K562 (cell line): ENCODE results near the gene IGFBP7. TPM values are rescaled to one million over a fixed set of nuclear protein-coding genes. Genes with fewer than 3 reads are reported as not detected.

Experiments used
- ATAC-seq: fragments of 200-7000 bp; cut with Tn5 transposase; 3 replicates; pipeline ENCODE4 v1.9.1; 2020; ENCODE audit warnings: moderate library complexity
- BruUV-seq: library from RNA; stranded (reverse); fragments of 400-500 nt; replicated peaks from 2 replicates; lab custom pipeline; 2021; lab: Mats Ljungman, UMichigan
- CTCF ChIA-PET: fragments of 300-600 bp; formaldehyde crosslinking; extraction: SDS; loops from one replicate; lab custom pipeline; 2021; ENCODE audit warnings: low intra/inter-chr PET ratio; lab: Yijun Ruan, JAX
- POLR2A ChIA-PET: fragments of 300-600, 350-650 bp; sonication (Branson Sonifier 250); formaldehyde crosslinking; extraction: SDS; loops from one replicate; lab custom pipeline; 2021; ENCODE audit warnings: antibody characterized with exemption, inconsistent platforms; lab: Yijun Ruan, JAX
- DNase-seq, 4 experiments: peaks; one replicate each; pipeline versions ENCODE4 v3.0.0 to v3.0.0-alpha.2; 2011 to 2018; ENCODE audit warnings: low spot score in 3 of 4, mixed read lengths in 3 of 4; ENCODE audit errors: extremely low read depth in 1 of 4
- FAIRE-seq: peaks from 2 replicates; lab custom pipeline; 2011; peaks lifted over from hg19 to GRCh38; lab: Jason Lieb, UNC
- H2AFZ ChIP-seq: 2 replicates; pipeline ENCODE4 v1.6.0; 2011; ENCODE audit warnings: low read depth, low read length, control low read depth, inconsistent platforms
- H3K27ac ChIP-seq: fragments of 200-600 bp; 3 replicates; pipeline ENCODE4 v1.8.0; 2011; ENCODE audit warnings: low read depth, mild to moderate bottlenecking, control low read depth, inconsistent platforms, low read length, moderate library complexity, mixed read lengths; ENCODE audit errors: extremely low read depth
- H3K27me3 ChIP-seq, 2 experiments: fragments of 300-600 bp in 1 of 2; 2 replicates in 1 of 2; 3 replicates in 1 of 2; pipeline versions ENCODE4 v1.6.0 to v1.8.0; 2011; ENCODE audit warnings: inconsistent platforms in 2 of 2, low read length in 2 of 2, mild to moderate bottlenecking in 1 of 2, mixed read lengths in 1 of 2, moderate library complexity in 1 of 2; ENCODE audit not compliant: control insufficient read depth in 2 of 2, insufficient read depth in 2 of 2
- H3K36me3 ChIP-seq: fragments of 300-600 bp; 3 replicates; pipeline ENCODE4 v1.8.0; 2011; ENCODE audit warnings: mild to moderate bottlenecking, low read length, inconsistent platforms; ENCODE audit not compliant: control insufficient read depth, insufficient read depth
- H3K4me1 ChIP-seq, 2 experiments: fragments of 200-600 bp in 1 of 2; replicated peaks in 1 of 2; 2 replicates in 1 of 2; 3 replicates in 1 of 2; pipeline versions ENCODE4 v1.5.1 to v1.8.0; 2011; ENCODE audit warnings: inconsistent platforms in 2 of 2, low read length in 2 of 2, mild to moderate bottlenecking in 1 of 2, mixed read lengths in 1 of 2, moderate library complexity in 1 of 2; ENCODE audit not compliant: control insufficient read depth in 2 of 2, insufficient read depth in 2 of 2
- H3K4me2 ChIP-seq: 2 replicates; pipeline ENCODE4 v1.6.1; 2011; ENCODE audit warnings: low read length, control low read depth, inconsistent platforms, mixed read lengths; ENCODE audit not compliant: insufficient read depth
- H3K4me3 ChIP-seq: fragments of 200-600 bp; sonication (generic), shearing (Covaris generic); 2 replicates; pipeline ENCODE4 v1.5.1; 2016; ENCODE audit warnings: control low read depth, inconsistent platforms
- H3K79me2 ChIP-seq: fragments of 200-600 bp; 3 replicates; pipeline ENCODE4 v1.8.0; 2011; ENCODE audit warnings: low read length, inconsistent platforms; ENCODE audit not compliant: control insufficient read depth, insufficient read depth
- H3K9ac ChIP-seq, 2 experiments: 2 replicates each; pipeline versions ENCODE4 v1.6.0 to v1.6.1; 2011; ENCODE audit warnings: low read depth in 2 of 2, low read length in 2 of 2, control low read depth in 1 of 2, inconsistent platforms in 1 of 2, mild to moderate bottlenecking in 1 of 2, mixed read lengths in 1 of 2; ENCODE audit not compliant: insufficient read depth in 1 of 2
- H3K9me1 ChIP-seq: one replicate; pipeline ENCODE4 v1.6.0; 2011; ENCODE audit warnings: inconsistent platforms, mild to moderate bottlenecking, low read length, moderate library complexity; ENCODE audit not compliant: control insufficient read depth, insufficient read depth
- H3K9me3 ChIP-seq: replicated peaks from 2 replicates; pipeline ENCODE4 v1.5.1; 2011; ENCODE audit warnings: low read depth, low read length, inconsistent platforms; ENCODE audit not compliant: control insufficient read depth, insufficient read depth
- H4K20me1 ChIP-seq: replicated peaks from 2 replicates; pipeline ENCODE4 v1.6.1; 2011; ENCODE audit warnings: low read length, inconsistent platforms, mixed read lengths; ENCODE audit not compliant: control insufficient read depth, insufficient read depth
- BMI1 ChIP-seq: fragments of 150-350 bp; IDR thresholded peaks from 2 replicates; pipeline ENCODE4 v1.6.1; 2014; ENCODE audit warnings: low read length
- DMBX1 ChIP-seq: fragments of 250-450 bp; sonication (Bioruptor Pico); IDR thresholded peaks from 2 replicates; pipeline ENCODE4 v1.8.0; 2022; ENCODE audit warnings: inconsistent platforms, mild to moderate bottlenecking, moderate library complexity, borderline replicate concordance
- MECOM ChIP-seq: fragments of 250-450 bp; sonication (Bioruptor Pico); IDR thresholded peaks from 2 replicates; pipeline ENCODE4 v1.8.0; 2022; ENCODE audit warnings: inconsistent platforms
- MTF1 ChIP-seq: fragments of 250-450 bp; sonication (Bioruptor Pico); IDR thresholded peaks from 2 replicates; pipeline ENCODE4 v1.9.0; 2021; ENCODE audit warnings: moderate library complexity, mild to moderate bottlenecking, inconsistent platforms, borderline replicate concordance
- NFIC ChIP-seq: fragments of 450-650 bp; IDR thresholded peaks from 2 replicates; pipeline ENCODE4 v1.6.1; 2017; ENCODE audit warnings: mild to moderate bottlenecking, inconsistent platforms
- TARDBP ChIP-seq: fragments of 450-650 bp; IDR thresholded peaks from 2 replicates; pipeline ENCODE4 v1.6.1; 2016
- TBP ChIP-seq: optimal IDR thresholded peaks from 2 replicates; pipeline ENCODE3; 2011; ENCODE audit warnings: low read depth, low read length, improper control_type of control experiment
- TCF3 ChIP-seq: sonication (generic); formaldehyde crosslinking; IDR thresholded peaks from 2 replicates; pipeline ENCODE4 v1.4.0; 2020; ENCODE audit warnings: mild to moderate bottlenecking, missing genetic modification reagents
- THRAP3 ChIP-seq: fragments of 450-650 bp; IDR thresholded peaks from 2 replicates; pipeline ENCODE4 v1.6.1; 2016; ENCODE audit warnings: mild to moderate bottlenecking, inconsistent platforms, borderline replicate concordance
- TOE1 ChIP-seq, 2 experiments: fragments of 450-650 bp in 1 of 2; sonication (generic) in 1 of 2; formaldehyde crosslinking in 1 of 2; IDR thresholded peaks; 2 replicates each; pipeline versions ENCODE4 v1.7.1 to v1.8.0; 2016 to 2022; ENCODE audit warnings: borderline replicate concordance in 2 of 2, mild to moderate bottlenecking in 2 of 2, antibody characterized with exemption in 1 of 2, inconsistent platforms in 1 of 2, low read depth in 1 of 2, missing genetic modification reagents in 1 of 2, moderate library complexity in 1 of 2
- ZNF24 ChIP-seq: fragments of 450-650 bp; IDR thresholded peaks from 2 replicates; pipeline ENCODE4 v1.6.1; 2016
- ZNF282 ChIP-seq: sonication (generic); formaldehyde crosslinking; IDR thresholded peaks from 2 replicates; pipeline ENCODE4 v1.8.1; 2023; ENCODE audit warnings: missing genetic modification reagents
- ZNF431 ChIP-seq: sonication (generic); formaldehyde crosslinking; IDR thresholded peaks from 2 replicates; pipeline ENCODE4 v1.8.0; 2022; ENCODE audit warnings: mild to moderate bottlenecking, missing genetic modification reagents
- WGBS: fragments of 100-300 bp; shearing (Covaris generic); methylation state at CpG from one replicate; pipeline ENCODE4 v1.1.6; 2016; ENCODE audit warnings: low coverage, mixed read lengths; ENCODE audit not compliant: insufficient coverage; ENCODE audit errors: missing lambda C conversion rate; 5-methylcytosine and 5-hydroxymethylcytosine counted together
- in situ Hi-C: fragments of 300-500 bp; cut with MboI; formaldehyde crosslinking; loops from 4 replicates; pipeline ENCODE4 v1.15.0; 2018; ENCODE audit warnings: inconsistent platforms, mixed read lengths
- intact Hi-C: fragments of 100-400 bp; cut with micrococcal nuclease; formaldehyde crosslinking; loops from 2 replicates; pipeline ENCODE4 v1.14.2; 2022
- polyA plus RNA-seq, 8 experiments: library from polyadenylated mRNA; depleted of rRNA in 4 of 8; stranded (reverse) in 5 of 8; unstranded in 3 of 8; fragments of >200 nt; fragmentation: Nextera tagmentation in 2 of 8; fragmentation: Illumina TruSeq in 1 of 8; extraction: Ambion mirVana in 2 of 8; extraction: Trizol in 1 of 8; gene quantifications; 2 replicates each; pipeline versions ENCODE4 v1.2.1 to v1.2.3, GENCODE V29; 2011 to 2014; ENCODE audit warnings: inconsistent platforms in 1 of 8, missing spikeins in 1 of 8
- total RNA-seq, 7 experiments: library from RNA; depleted of rRNA in 6 of 7; stranded (reverse); fragments of >200 nt in 6 of 7; fragmentation: Illumina TruSeq in 2 of 7; extraction: Trizol in 2 of 7; gene quantifications; 2 replicates each; pipeline versions ENCODE4 v1.2.1 to v1.2.3, GENCODE V29; 2011 to 2021; ENCODE audit warnings: low replicate concordance in 1 of 7
- TF ChIP-seq, protein P1 (sequence below): fragments of 250-450 bp; sonication (Bioruptor Pico); IDR thresholded peaks from 2 replicates; pipeline ENCODE4 v1.8.0; 2021; ENCODE audit warnings: borderline replicate concordance, mild to moderate bottlenecking, moderate library complexity; ENCODE audit not compliant: poor library complexity, severe bottlenecking
- TF ChIP-seq, protein P2 (sequence below): sonication (generic); formaldehyde crosslinking; IDR thresholded peaks from 2 replicates; pipeline ENCODE4 v1.8.0; 2022; ENCODE audit warnings: mild to moderate bottlenecking, missing genetic modification reagents

The IGFBP7 gene
- total and polyA plus RNA-seq, 9 of the 15 experiments (the other 6 are each of a cell fraction or from before 2014, with no cell fraction given): 0.27 to 0.49 (median 0.29) TPM; not detected in 6

DNA sequence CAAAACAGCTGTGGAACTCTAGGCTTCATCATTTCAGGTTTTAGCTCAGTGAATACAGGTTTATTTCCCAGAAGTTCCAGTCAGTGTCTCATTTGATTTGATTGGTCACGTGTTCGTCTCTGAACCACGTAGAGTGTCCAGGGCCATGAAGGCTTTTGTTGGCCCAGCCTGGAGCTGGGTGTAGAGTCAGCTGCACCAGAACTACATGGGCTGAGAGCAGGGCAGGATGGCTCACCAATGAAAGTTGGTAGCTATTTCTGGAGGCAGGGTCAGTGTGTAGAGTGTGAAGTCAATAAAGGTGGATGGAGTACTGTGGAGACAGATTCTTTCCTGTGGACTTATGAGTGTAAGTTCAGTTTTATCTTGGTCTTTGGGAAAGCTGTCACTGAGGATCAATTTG lies 43.0 kb upstream of the IGFBP7 start (continued):
- TF ChIP-seq, protein P1, sequence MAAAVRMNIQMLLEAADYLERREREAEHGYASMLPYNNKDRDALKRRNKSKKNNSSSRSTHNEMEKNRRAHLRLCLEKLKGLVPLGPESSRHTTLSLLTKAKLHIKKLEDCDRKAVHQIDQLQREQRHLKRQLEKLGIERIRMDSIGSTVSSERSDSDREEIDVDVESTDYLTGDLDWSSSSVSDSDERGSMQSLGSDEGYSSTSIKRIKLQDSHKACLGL: no peak
- TF ChIP-seq NFIC: no peak
- TF ChIP-seq TOE1 (IDR thresholded peaks at IDR 0.05; ENCODE audit: borderline replicate concordance): no peak
- no peak for TF ChIP-seq TOE1 (CRISPR knock-in tag; IDR thresholded peaks at IDR 0.05; ENCODE audit: borderline replicate concordance, low read depth)
- TF ChIP-seq THRAP3: no peak
- TF ChIP-seq TARDBP: no peak
- no peak for TF ChIP-seq DMBX1 (CRISPR knock-in tag)
- no peak for TF ChIP-seq ZNF24

DNA sequence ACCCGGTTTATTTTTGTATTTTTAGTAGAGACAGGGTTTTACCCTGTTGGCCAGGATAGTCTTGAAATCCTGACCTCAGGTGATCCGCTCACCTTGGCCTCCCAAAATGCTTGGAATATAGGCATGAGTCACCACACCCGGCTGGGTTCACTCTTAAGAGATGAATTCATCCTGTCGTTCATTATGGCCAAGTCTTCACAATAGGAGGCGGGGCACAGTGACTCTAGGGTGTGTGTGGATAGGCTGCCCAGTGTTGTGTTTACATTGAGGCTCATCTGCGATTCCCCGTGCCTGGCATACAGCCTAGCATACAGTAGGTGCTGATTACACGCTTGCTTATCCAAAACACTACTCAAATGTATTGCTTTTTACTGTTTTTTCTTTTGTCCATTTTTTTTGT lies 41.3 kb upstream of the IGFBP7 start:
- no TSS peak for BruUV-seq

More for the DNA sequence above, 41.3 kb upstream of the IGFBP7 start:
- in situ Hi-C loops: no loop called here
- H3K36me3 ChIP-seq: no peaks in the 10 kb centered on the region
- H3K4me1 ChIP-seq: no peaks in the 10 kb centered on the region
- H3K4me3 ChIP-seq: no peak overlapping the region
- no peaks in the 10 kb centered on the region for H4K20me1 ChIP-seq
- DNase-seq (no peak), FAIRE-seq (no peak)
- H3K4me2 ChIP-seq: no peak overlapping the region
- no peaks in the 10 kb centered on the region for H3K9me3 ChIP-seq
- TF ChIP-seq MTF1 (CRISPR knock-in tag) (no peak), ZNF431 (CRISPR knock-in tag) (no peak), TBP (no peak), ZNF282 (CRISPR knock-in tag) (no peak), BMI1 (no peak), MECOM (CRISPR knock-in tag) (no peak), TCF3 (CRISPR knock-in tag) (no peak)
- TF ChIP-seq, protein P2, sequence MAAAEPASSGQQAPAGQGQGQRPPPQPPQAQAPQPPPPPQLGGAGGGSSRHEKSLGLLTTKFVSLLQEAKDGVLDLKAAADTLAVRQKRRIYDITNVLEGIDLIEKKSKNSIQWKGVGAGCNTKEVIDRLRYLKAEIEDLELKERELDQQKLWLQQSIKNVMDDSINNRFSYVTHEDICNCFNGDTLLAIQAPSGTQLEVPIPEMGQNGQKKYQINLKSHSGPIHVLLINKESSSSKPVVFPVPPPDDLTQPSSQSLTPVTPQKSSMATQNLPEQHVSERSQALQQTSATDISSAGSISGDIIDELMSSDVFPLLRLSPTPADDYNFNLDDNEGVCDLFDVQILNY (CRISPR knock-in tag): no peak
- TF ChIP-seq, all 486 proteins: peak for 0
- 1% methylated on average over 8 of the region's 8 CpGs for WGBS
- H3K9ac ChIP-seq: no peak overlapping the region
- no peaks in the 10 kb centered on the region for H3K79me2 ChIP-seq
- no peak overlapping the region for H3K27ac ChIP-seq
- intact Hi-C loops: no loop called here
- ChIA-PET CTCF (interaction anchor here (0.6 kb wide), 1 partner anchor 14 kb away, joined by 4 read pairs; no protein-coding TSS in a partner anchor), POLR2A (no interaction called here)
- H3K9me1 ChIP-seq: no peaks in the 10 kb centered on the region
- no peak overlapping the region for H2AFZ ChIP-seq
- H3K27me3 ChIP-seq: 0 out of 5 replicates have a peak, but pooled peaks cover 0 to 3% of the 10 kb centered on the region in 2 experiments
- peak; percentile 37; the same call in 1 of the 3 replicates for ATAC-seq
